Caco-2 (cell line): ENCODE measurements around the gene C9orf78. TPM values are rescaled to one million over a fixed set of nuclear protein-coding genes. Genes with fewer than 3 reads are reported as not detected.

Experiments
- BruUV-seq: library from RNA; stranded (reverse); fragments of 400-500 nt; replicated peaks from 2 replicates; lab custom pipeline; 2021; lab: Mats Ljungman, UMichigan
- CTCF ChIA-PET: fragments of 300-600 bp; sonication (Branson Sonifier 250); formaldehyde crosslinking; loops from one replicate; lab custom pipeline; 2022; ENCODE audit warnings: antibody characterized with exemption; lab: Charles Lee
- POLR2A ChIA-PET: fragments of 300-600 bp; sonication (Branson Sonifier 250); formaldehyde crosslinking; loops from one replicate; lab custom pipeline; 2022; ENCODE audit warnings: antibody characterized with exemption; lab: Charles Lee
- DNase-seq, 2 experiments: peaks; one replicate each; pipeline versions ENCODE4 v3.0.0 to v3.0.0-alpha.2; 2020 to 2022
- H3K27me3 ChIP-seq: replicated peaks from 2 replicates; pipeline ENCODE4 v1.6.0; 2011; ENCODE audit warnings: low read length; ENCODE audit not compliant: control insufficient read depth, insufficient read depth
- H3K36me3 ChIP-seq: 2 replicates; pipeline ENCODE4 v1.5.1; 2011; ENCODE audit warnings: low read length; ENCODE audit not compliant: control insufficient read depth, insufficient read depth
- H3K4me1 ChIP-seq: fragments of 250-450 bp; sonication (Bioruptor Pico); 2 replicates; pipeline ENCODE4 v1.5.1; 2020; ENCODE audit warnings: mild to moderate bottlenecking
- H3K4me3 ChIP-seq: 2 replicates; pipeline ENCODE4 v1.5.1; 2011; ENCODE audit warnings: low read depth, mild to moderate bottlenecking, control low read depth, low read length
- H3K9me3 ChIP-seq: fragments of 250-450 bp; sonication (Bioruptor Pico); 2 replicates; pipeline ENCODE4 v1.5.1; 2020; ENCODE audit warnings: mild to moderate bottlenecking, moderate library complexity
- H3K27ac Mint-ChIP-seq: one replicate; pipeline ENCODE4 v1.8.0; 2022; ENCODE audit warnings: mixed read lengths; ENCODE audit not compliant: unreplicated experiment
- H3K27me3 Mint-ChIP-seq: one replicate; pipeline ENCODE4 v1.8.0; 2022; ENCODE audit warnings: mixed read lengths; ENCODE audit not compliant: insufficient read depth, unreplicated experiment
- H3K36me3 Mint-ChIP-seq: one replicate; pipeline ENCODE4 v1.8.0; 2022; ENCODE audit warnings: mild to moderate bottlenecking, mixed read lengths; ENCODE audit not compliant: insufficient read depth, unreplicated experiment
- H3K4me1 Mint-ChIP-seq: one replicate; pipeline ENCODE4 v1.8.0; 2022; ENCODE audit warnings: low read depth, mixed read lengths; ENCODE audit not compliant: unreplicated experiment
- H3K4me3 Mint-ChIP-seq: one replicate; pipeline ENCODE4 v1.8.0; 2022; ENCODE audit warnings: mild to moderate bottlenecking, moderate library complexity, mixed read lengths; ENCODE audit not compliant: unreplicated experiment
- H3K9me3 Mint-ChIP-seq: one replicate; pipeline ENCODE4 v1.8.0; 2022; ENCODE audit warnings: mixed read lengths; ENCODE audit not compliant: unreplicated experiment
- CTCF ChIP-seq, 2 experiments: fragments of 200-600 bp in 1 of 2; IDR thresholded peaks; 1 replicate in 1 of 2; 2 replicates in 1 of 2; pipeline versions ENCODE4 v1.5.1 to v1.8.0; 2011 to 2022; ENCODE audit warnings: antibody characterized with exemption in 1 of 2, control low read depth in 1 of 2, inconsistent platforms in 1 of 2, low read depth in 1 of 2, low read length in 1 of 2, mild to moderate bottlenecking in 1 of 2, moderate library complexity in 1 of 2; ENCODE audit not compliant: insufficient read depth in 1 of 2, severe bottlenecking in 1 of 2, unreplicated experiment in 1 of 2
- intact Hi-C: fragments of 100-400 bp; cut with micrococcal nuclease; formaldehyde crosslinking; loops from one replicate; pipeline ENCODE4 v1.10.0; 2022; ENCODE audit not compliant: unreplicated experiment
- total RNA-seq: library from RNA; stranded (reverse); gene quantifications from 2 replicates; pipeline ENCODE4 v1.2.3, GENCODE V29; 2022

C9orf78 gene
- total RNA-seq, 1 experiment from 2014 or later, result 44.1 TPM

GRCh38 chr9:129853614-129854013 is 18.5 kb upstream of the C9orf78 start:
- TF ChIP-seq CTCF (IDR thresholded peaks at IDR 0.05; ENCODE audit: insufficient read depth in 1 of 2, low read depth in 1 of 2, low read length in 1 of 2, severe bottlenecking in 1 of 2, unreplicated experiment in 1 of 2), result no peak
- Mint-ChIP-seq H3K27me3 (no peaks in the 10 kb centered on the region), H3K36me3 (peaks cover 5% of the 10 kb centered on the region), H3K4me1 (no peaks in the 10 kb centered on the region), H3K9me3 (no peaks in the 10 kb centered on the region), H3K27ac (no peak overlapping the region), H3K4me3 (no peak overlapping the region)
- CTCF ChIA-PET, result no interaction called here
- H3K4me3 ChIP-seq, result no peak overlapping the region
- H3K27me3 ChIP-seq, result no peaks in the 10 kb centered on the region
- no peaks in the 10 kb centered on the region; the same call in 1 of the 2 replicates for H3K4me1 ChIP-seq
- BruUV-seq, result no TSS peak
- no peaks in the 10 kb centered on the region for H3K9me3 ChIP-seq
- H3K36me3 ChIP-seq, result no peaks in the 10 kb centered on the region
- DNase-seq, result no peak
- intact Hi-C loops, result no loop called here
- POLR2A ChIA-PET, result no interaction called here

- TF ChIP-seq CTCF (IDR thresholded peaks at IDR 0.05; ENCODE audit: insufficient read depth in 1 of 2, low read depth in 1 of 2, low read length in 1 of 2, severe bottlenecking in 1 of 2, unreplicated experiment in 1 of 2), result no peak
- Mint-ChIP-seq H3K36me3 (peaks cover 5% of the 10 kb centered on the region), H3K4me3 (no peak overlapping the region), H3K4me1 (no peaks in the 10 kb centered on the region), H3K27ac (no peak overlapping the region), H3K27me3 (no peaks in the 10 kb centered on the region), H3K9me3 (no peaks in the 10 kb centered on the region)
- BruUV-seq, result no TSS peak
- ChIA-PET POLR2A (no interaction called here), CTCF (no interaction called here)
- Histone ChIP-seq H3K4me1 (no peaks in the 10 kb centered on the region; the same call in 1 of the 2 replicates), H3K9me3 (no peaks in the 10 kb centered on the region), H3K27me3 (no peaks in the 10 kb centered on the region), H3K4me3 (no peak overlapping the region), H3K36me3 (no peaks in the 10 kb centered on the region)
- no peak for DNase-seq
- intact Hi-C loops, result no loop called here
Measured at GRCh38 chr9:129852579-129852978, 17.5 kb upstream of the C9orf78 start.

GRCh38 chr9:129851821-129852220 is 16.7 kb upstream of the C9orf78 start:
- TF ChIP-seq CTCF (IDR thresholded peaks at IDR 0.05; ENCODE audit: insufficient read depth in 1 of 2, low read depth in 1 of 2, low read length in 1 of 2, severe bottlenecking in 1 of 2, unreplicated experiment in 1 of 2), result no peak
- H3K27me3 Mint-ChIP-seq, result no peaks in the 10 kb centered on the region
- peaks cover 5% of the 10 kb centered on the region for H3K36me3 Mint-ChIP-seq
- intact Hi-C loops, result no loop called here
- Histone ChIP-seq H3K9me3 (no peaks in the 10 kb centered on the region), H3K36me3 (no peaks in the 10 kb centered on the region), H3K4me1 (no peaks in the 10 kb centered on the region; the same call in 1 of the 2 replicates), H3K27me3 (no peaks in the 10 kb centered on the region), H3K4me3 (no peak overlapping the region)
- BruUV-seq, result no TSS peak
- no peaks in the 10 kb centered on the region for H3K4me1 Mint-ChIP-seq
- no peak overlapping the region for H3K27ac Mint-ChIP-seq
- no peak for DNase-seq
- POLR2A ChIA-PET, result interaction anchor here (0.5 kb wide), 1 partner anchor 44 kb away, joined by 4 read pairs; no protein-coding TSS in a partner anchor
- CTCF ChIA-PET, result interaction anchor here (0.7 kb wide), 1 partner anchor 335 kb away, joined by 9 read pairs; no protein-coding TSS in a partner anchor
- H3K4me3 Mint-ChIP-seq, result no peak overlapping the region
- no peaks in the 10 kb centered on the region for H3K9me3 Mint-ChIP-seq
